ENCODE data around the gene RXFP4.
"Not testable (repeated sequence)": the region's sequence is repeated elsewhere in the genome, so short reads cannot be mapped to it uniquely, and the experiment has no call there.

RXFP4 gene

GRCh38 chr1:155940993-155941844 is at the start of gene RXFP4:
RXFP4 (plus strand) TSS chr1:155941638; CDS start chr1:155941710, 72 bp downstream.
- no peak for DNase-seq

- DNase-seq: no peak
Observed at GRCh38 chr1:155892796-155893195, 48.6 kb upstream of the RXFP4 start.

GRCh38 chr1:155893389-155894142 is 47.9 kb upstream of the RXFP4 start:
- DNase-seq: peak in 1 of 2 donors; percentile 72

GRCh38 chr1:155895617-155896016 is 45.8 kb upstream of the RXFP4 start:
- not testable (repeated sequence) for DNase-seq

GRCh38 chr1:155896476-155896875 is 45.0 kb upstream of the RXFP4 start:
- not testable (repeated sequence) for DNase-seq

GRCh38 chr1:155897746-155898145 is 43.7 kb upstream of the RXFP4 start:
- no peak for DNase-seq

- no peak for DNase-seq
Observed at GRCh38 chr1:155898888-155899287, 42.5 kb upstream of the RXFP4 start.

- DNase-seq: no peak
Observed at GRCh38 chr1:155899683-155900082, 41.8 kb upstream of the RXFP4 start.

- DNase-seq: no peak
Observed at GRCh38 chr1:155900161-155900560, 41.3 kb upstream of the RXFP4 start.

- DNase-seq: no peak
Observed at GRCh38 chr1:155904261-155904660, 37.2 kb upstream of the RXFP4 start.

- peak in 1 of 2 donors; percentile 83 for DNase-seq
Observed at GRCh38 chr1:155909894-155910293, 31.5 kb upstream of the RXFP4 start.

GRCh38 chr1:155910621-155911121 is 30.8 kb upstream of the RXFP4 start:
- DNase-seq: no peak

GRCh38 chr1:155911156-155912055 is 30.0 kb upstream of the RXFP4 start, which contains the start of gene RIT1:
RIT1 (minus strand) TSS chr1:155911349; CDS start chr1:155910761, 588 bp downstream.
- DNase-seq: peak; percentile 51 to 70

GRCh38 chr1:155912056-155912536 is 29.3 kb upstream of the RXFP4 start:
- DNase-seq: no peak

- DNase-seq: no peak
Observed at GRCh38 chr1:155913969-155914757, 27.3 kb upstream of the RXFP4 start.

GRCh38 chr1:155918660-155919059 is 22.8 kb upstream of the RXFP4 start:
- no peak for DNase-seq

GRCh38 chr1:155919801-155920200 is 21.6 kb upstream of the RXFP4 start:
- no peak for DNase-seq

- no peak for DNase-seq
Observed at GRCh38 chr1:155920717-155921116, 20.7 kb upstream of the RXFP4 start.

GRCh38 chr1:155925506-155925905 is 15.9 kb upstream of the RXFP4 start:
- no peak for DNase-seq

- no peak for DNase-seq
Observed at GRCh38 chr1:155929057-155929456, 12.4 kb upstream of the RXFP4 start.

GRCh38 chr1:155930725-155931124 is 10.7 kb upstream of the RXFP4 start:
- not testable (repeated sequence) for DNase-seq

Data from bone marrow (tissue), 2 donors.